NCI-H2107 treated with DMSO at 0.1 percent for 48 hours (cell line): Measurements from ENCODE around the gene C9orf153.
"Not testable (repeated sequence)": the region's sequence is repeated elsewhere in the genome, so short reads cannot be mapped to it uniquely, and the experiment has no call there.

ENCODE experiments used
- DNase-seq: peaks from one replicate; lab custom pipeline; 2025; ENCODE audit not compliant: unreplicated experiment; lab: John Stamatoyannopoulos, UW

The C9orf153 gene

GRCh38 chr9:86193088-86193487 lies 66.4 kb downstream of the C9orf153 start:
- DNase-seq, result no peak

- DNase-seq, result not testable (repeated sequence)
These were observed 68.8 kb downstream of the C9orf153 start for GRCh38 chr9:86190700-86191099.

- DNase-seq, result peak; percentile 5
These were observed 72.3 kb downstream of the C9orf153 start for GRCh38 chr9:86187121-86187520.

- DNase-seq, result no peak
These were observed 72.8 kb downstream of the C9orf153 start for GRCh38 chr9:86186696-86187095.

GRCh38 chr9:86185872-86186271 lies 73.6 kb downstream of the C9orf153 start:
- no peak for DNase-seq

GRCh38 chr9:86184138-86184524 lies 75.3 kb downstream of the C9orf153 start:
- no peak for DNase-seq

- no peak for DNase-seq
These were observed 76.0 kb downstream of the C9orf153 start for GRCh38 chr9:86183229-86184137.

GRCh38 chr9:86181379-86182315 lies 77.8 kb downstream of the C9orf153 start:
- no peak for DNase-seq

- DNase-seq, result no peak
These were observed 81.0 kb downstream of the C9orf153 start for GRCh38 chr9:86178503-86178902.

- no peak for DNase-seq
These were observed 81.5 kb downstream of the C9orf153 start for GRCh38 chr9:86177995-86178394.

- DNase-seq, result peak; percentile 50
These were observed 83.0 kb downstream of the C9orf153 start for GRCh38 chr9:86176468-86176867.

- peak; percentile 29 for DNase-seq
These were observed 83.6 kb downstream of the C9orf153 start for GRCh38 chr9:86175743-86176456.

- no peak for DNase-seq
These were observed 84.2 kb downstream of the C9orf153 start for GRCh38 chr9:86175223-86175622.
